GM19452 (cell line): Measurements from ENCODE around the gene PSAP.
"Not testable (repeated sequence)": the region's sequence is repeated elsewhere in the genome, so short reads cannot be mapped to it uniquely, and the experiment has no call there.

Source experiments
- ATAC-seq: cut with Tn5 transposase; IDR thresholded peaks from one replicate; pipeline ENCODE4 v1.9.1; 2021; ENCODE audit not compliant: unreplicated experiment

The PSAP gene

GRCh38 chr10:71850743-71851464 lies at the start of gene PSAP:
PSAP (minus strand) TSS chr10:71851251; CDS start chr10:71851221, 30 bp downstream.
- peak; percentile 89 for ATAC-seq

- ATAC-seq = no peak
Observed at GRCh38 chr10:71900441-71901180, 49.6 kb upstream of the PSAP start.

GRCh38 chr10:71899665-71900412 lies 48.8 kb upstream of the PSAP start:
- ATAC-seq = no peak

- not testable (repeated sequence) for ATAC-seq
Observed at GRCh38 chr10:71898346-71898745, 47.3 kb upstream of the PSAP start.

GRCh38 chr10:71893920-71894319 lies 42.9 kb upstream of the PSAP start:
- no peak for ATAC-seq

- no peak for ATAC-seq
Observed at GRCh38 chr10:71893258-71893815, 42.3 kb upstream of the PSAP start.

- no peak for ATAC-seq
Observed at GRCh38 chr10:71891437-71891836, 40.4 kb upstream of the PSAP start.

GRCh38 chr10:71889388-71889987 lies 38.4 kb upstream of the PSAP start:
- ATAC-seq = no peak

- peak; percentile 90 for ATAC-seq
Observed at GRCh38 chr10:71888623-71889387, 37.8 kb upstream of the PSAP start.

- ATAC-seq = no peak
Observed at GRCh38 chr10:71888248-71888622, 37.2 kb upstream of the PSAP start.

- no peak for ATAC-seq
Observed at GRCh38 chr10:71887743-71888142, 36.7 kb upstream of the PSAP start.

- no peak for ATAC-seq
Observed at GRCh38 chr10:71882813-71883659, 32.0 kb upstream of the PSAP start.

GRCh38 chr10:71881647-71882355 lies 30.8 kb upstream of the PSAP start:
- no peak for ATAC-seq

GRCh38 chr10:71881307-71881624 lies 30.2 kb upstream of the PSAP start:
- ATAC-seq = not testable (repeated sequence)

- ATAC-seq = no peak
Observed at GRCh38 chr10:71880425-71881306, 29.6 kb upstream of the PSAP start.

GRCh38 chr10:71878327-71879034 lies 27.4 kb upstream of the PSAP start:
- no peak for ATAC-seq

- no peak for ATAC-seq
Observed at GRCh38 chr10:71877821-71878220, 26.8 kb upstream of the PSAP start.
